Activated naive CD8-positive, alpha-beta T cell treated with anti-CD3 and anti-CD28 coated beads for 36 hours (primary cell): ENCODE results near the gene PAQR8. TPM values are rescaled to one million over a fixed set of nuclear protein-coding genes. Genes with fewer than 3 reads are reported as not detected.

ENCODE experiments used
- DNase-seq: peaks from one replicate; pipeline ENCODE4 v3.0.0; 2021
- H3K27ac Mint-ChIP-seq: one replicate; pipeline ENCODE4 v1.8.0; 2022; ENCODE audit warnings: mild to moderate bottlenecking, moderate library complexity, mixed read lengths
- H3K27me3 Mint-ChIP-seq: one replicate; pipeline ENCODE4 v1.8.0; 2022; ENCODE audit warnings: mild to moderate bottlenecking, mixed read lengths
- H3K36me3 Mint-ChIP-seq: one replicate; pipeline ENCODE4 v1.8.0; 2021; ENCODE audit warnings: mild to moderate bottlenecking, mixed read lengths
- H3K4me1 Mint-ChIP-seq: one replicate; pipeline ENCODE4 v1.8.0; 2021; ENCODE audit warnings: mixed read lengths
- H3K4me3 Mint-ChIP-seq: one replicate; pipeline ENCODE4 v1.8.0; 2022; ENCODE audit warnings: mild to moderate bottlenecking, moderate library complexity, mixed read lengths
- H3K9me3 Mint-ChIP-seq: one replicate; pipeline ENCODE4 v1.8.0; 2022; ENCODE audit warnings: mixed read lengths
- total RNA-seq, 2 experiments: library from RNA; stranded (reverse); gene quantifications; one replicate each; pipeline ENCODE4 v1.2.3, GENCODE V29; 2021

The PAQR8 gene
- total RNA-seq, 2 experiments from 2014 or later, result 11.0 to 11.4 TPM

DNA sequence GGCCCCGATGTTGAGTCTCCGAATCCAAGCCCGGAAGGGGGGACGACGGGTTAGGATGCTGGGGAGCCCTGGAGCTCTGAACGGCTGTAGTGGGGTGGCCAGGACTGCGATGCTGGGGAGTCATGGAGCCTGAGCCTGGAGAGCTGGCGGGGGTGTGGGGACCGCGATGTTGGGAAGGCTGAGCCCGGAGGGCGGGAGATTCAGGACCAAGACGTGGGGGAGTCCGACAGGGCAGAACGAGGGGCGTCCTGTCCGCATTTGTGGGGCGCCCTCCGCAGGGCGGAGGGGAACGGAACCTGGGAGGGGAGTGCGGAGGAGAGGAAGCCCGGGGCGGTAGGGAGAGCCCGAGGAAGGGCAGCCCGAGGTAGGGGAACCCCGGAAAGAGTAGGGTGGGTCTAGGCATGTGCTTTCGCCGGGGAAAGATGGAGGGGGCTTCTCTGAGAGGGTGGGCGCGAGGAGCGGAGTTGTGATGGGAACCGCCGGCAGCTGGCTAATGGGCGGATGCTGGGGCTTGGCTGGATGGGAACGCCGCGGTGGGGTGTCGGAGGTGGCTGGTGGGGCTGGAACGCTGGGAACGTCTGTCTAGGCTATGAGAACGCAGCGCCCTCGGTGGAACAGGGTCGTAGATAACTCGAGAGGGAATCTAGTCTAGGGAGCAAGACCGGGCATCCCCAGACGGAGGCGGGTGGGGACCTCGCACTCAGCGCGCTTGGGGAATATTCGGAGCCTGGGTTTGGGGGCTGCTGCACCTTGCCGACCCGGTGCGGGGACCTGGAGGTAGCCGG lies 684 bp downstream of the PAQR8 start:
- H3K36me3 Mint-ChIP-seq, result peaks cover 40% of the 10 kb centered on the region
- DNase-seq, result peak; percentile 63
- no peaks in the 10 kb centered on the region for H3K9me3 Mint-ChIP-seq
- peaks cover 45% of the 10 kb centered on the region for H3K4me1 Mint-ChIP-seq
- peak overlapping the region; percentile 98 for H3K27ac Mint-ChIP-seq
- peak overlapping the region; percentile 99 for H3K4me3 Mint-ChIP-seq
- no peaks in the 10 kb centered on the region for H3K27me3 Mint-ChIP-seq

DNA sequence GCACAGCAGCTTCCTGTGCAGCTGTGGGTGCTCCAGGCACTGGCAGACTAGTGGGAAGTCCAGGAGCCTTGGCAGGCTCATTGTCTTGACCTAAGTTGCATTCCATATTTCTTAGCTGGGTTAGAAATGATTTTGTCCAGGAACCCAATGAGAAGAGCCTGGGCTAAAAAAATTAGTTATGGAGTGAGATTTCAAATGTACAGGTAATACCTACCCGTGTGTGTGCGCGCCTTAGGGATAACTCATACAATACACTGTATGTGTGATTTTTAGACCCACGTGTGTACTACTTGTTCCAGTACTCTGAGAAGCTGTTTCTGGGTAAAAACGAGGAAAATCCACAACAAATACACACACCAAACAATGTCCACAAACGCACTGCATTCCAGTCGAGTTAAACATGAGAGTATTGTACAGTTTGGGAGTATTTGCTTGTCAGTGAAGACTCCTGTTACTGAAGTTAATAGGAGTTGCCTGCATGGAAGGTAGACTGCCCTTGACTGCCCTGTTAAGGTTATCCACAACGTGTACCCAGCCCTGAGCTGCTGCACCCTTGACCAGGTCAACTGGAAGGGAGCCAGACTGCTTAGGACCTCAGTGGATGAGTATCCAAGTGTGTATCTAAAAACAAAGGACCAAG lies 1.4 kb downstream of the PAQR8 start:
- peaks cover 52% of the 10 kb centered on the region for H3K4me1 Mint-ChIP-seq
- peak overlapping the region; percentile 98 for H3K27ac Mint-ChIP-seq
- DNase-seq, result no peak
- H3K27me3 Mint-ChIP-seq, result no peaks in the 10 kb centered on the region
- peak overlapping the region; percentile 99 for H3K4me3 Mint-ChIP-seq
- H3K9me3 Mint-ChIP-seq, result no peaks in the 10 kb centered on the region
- H3K36me3 Mint-ChIP-seq, result peaks cover 47% of the 10 kb centered on the region

DNA sequence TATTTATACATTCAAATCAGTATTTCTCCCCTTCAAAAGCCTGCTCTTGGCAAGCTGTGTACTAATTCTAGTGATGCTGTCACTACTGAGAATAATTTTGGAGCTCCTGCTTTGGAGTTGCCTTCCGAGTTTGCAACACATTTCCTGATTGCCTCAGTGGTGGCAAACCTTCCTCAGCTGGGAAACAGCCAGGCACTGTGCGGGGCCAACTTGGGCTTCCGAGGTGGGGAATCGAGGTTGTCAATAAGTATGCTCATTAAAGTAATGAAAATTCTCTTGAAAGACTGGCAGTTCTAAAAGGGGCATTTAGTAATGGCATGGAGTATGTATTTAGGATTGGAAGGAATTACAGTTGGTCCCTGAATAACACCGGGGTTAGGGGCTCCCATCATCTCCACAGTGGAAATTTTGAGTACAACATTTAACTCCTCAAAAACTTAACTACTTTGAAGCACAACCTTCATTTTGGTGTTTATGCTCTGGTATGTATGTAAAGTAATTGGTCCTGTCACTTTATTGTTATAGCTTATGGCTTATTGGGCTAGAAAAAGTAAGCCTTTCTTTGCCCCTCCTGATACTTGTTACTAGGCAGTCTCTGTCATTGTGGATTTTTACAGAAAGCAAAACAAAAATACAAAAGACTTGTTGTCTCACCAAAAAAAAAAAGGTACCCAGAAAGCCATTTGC lies 2.7 kb downstream of the PAQR8 start:
- H3K36me3 Mint-ChIP-seq, result peaks cover 58% of the 10 kb centered on the region

DNA sequence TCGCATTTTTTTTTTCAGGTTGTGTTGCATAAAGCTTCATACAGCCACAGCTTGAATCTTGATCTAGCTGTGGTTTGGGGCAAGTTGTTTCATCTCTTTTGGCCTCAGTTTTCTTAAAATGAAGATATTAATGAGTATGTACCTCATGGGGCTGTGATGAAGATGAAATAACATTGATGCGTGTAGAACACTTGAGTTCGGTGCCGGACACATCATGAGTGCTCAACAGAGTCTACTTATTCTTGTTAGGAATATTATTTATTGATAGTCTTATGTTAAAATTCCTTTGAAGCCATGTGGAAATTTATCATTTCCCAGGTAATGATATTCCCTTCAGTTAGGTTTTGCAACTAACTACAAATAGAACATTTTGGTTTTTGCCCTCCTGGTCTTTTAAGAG lies 3.4 kb downstream of the PAQR8 start:
- Mint-ChIP-seq H3K4me1 (peaks cover 68% of the 10 kb centered on the region), H3K36me3 (peaks cover 64% of the 10 kb centered on the region), H3K27ac (no peak overlapping the region)

More for the DNA sequence above, 2.7 kb downstream of the PAQR8 start:
- Mint-ChIP-seq H3K4me3 (peak overlapping the region; percentile 11), H3K27ac (peak overlapping the region; percentile 10), H3K27me3 (no peaks in the 10 kb centered on the region), H3K9me3 (no peaks in the 10 kb centered on the region), H3K4me1 (peaks cover 63% of the 10 kb centered on the region)
- DNase-seq, result no peak

DNA sequence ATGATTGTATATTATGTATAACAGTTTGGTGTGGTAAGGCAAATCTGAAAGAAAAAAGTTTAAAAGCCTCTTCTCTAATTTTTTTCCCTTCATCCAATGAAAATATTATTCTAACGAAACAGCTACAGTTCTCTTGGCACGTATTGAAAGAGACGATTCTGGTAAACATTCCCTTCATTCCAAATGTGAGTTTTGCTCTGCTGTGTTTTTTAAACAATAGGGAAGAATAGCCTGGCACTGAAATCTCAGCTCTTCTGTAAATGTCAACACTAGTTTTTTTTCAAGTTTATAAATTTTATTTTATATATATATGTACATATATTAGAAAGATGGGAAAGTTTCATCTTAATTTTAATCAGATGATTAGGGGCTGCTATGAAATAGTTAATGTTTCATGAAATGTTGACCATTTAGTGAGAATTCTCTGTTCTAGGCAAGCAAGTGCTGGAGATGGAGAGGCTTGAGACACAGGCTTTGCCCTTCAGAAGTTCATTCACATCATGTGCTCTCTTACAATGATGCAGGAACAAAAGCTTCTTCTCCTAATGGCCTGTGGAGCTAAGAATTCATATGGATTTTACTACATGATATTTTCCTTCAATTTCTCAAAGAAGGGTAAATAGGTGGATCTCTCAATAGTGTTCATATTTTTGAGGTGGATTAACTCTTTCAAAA lies 4.1 kb downstream of the PAQR8 start:
- H3K27me3 Mint-ChIP-seq, result no peaks in the 10 kb centered on the region
- H3K4me1 Mint-ChIP-seq, result peaks cover 71% of the 10 kb centered on the region
- peaks cover 71% of the 10 kb centered on the region for H3K36me3 Mint-ChIP-seq
- H3K27ac Mint-ChIP-seq, result no peak overlapping the region
- no peaks in the 10 kb centered on the region for H3K9me3 Mint-ChIP-seq
- no peak for DNase-seq
- H3K4me3 Mint-ChIP-seq, result no peak overlapping the region

More for the DNA sequence above, 3.4 kb downstream of the PAQR8 start:
- H3K4me3 Mint-ChIP-seq, result no peak overlapping the region
- no peaks in the 10 kb centered on the region for H3K9me3 Mint-ChIP-seq
- no peaks in the 10 kb centered on the region for H3K27me3 Mint-ChIP-seq
- DNase-seq, result no peak

DNA sequence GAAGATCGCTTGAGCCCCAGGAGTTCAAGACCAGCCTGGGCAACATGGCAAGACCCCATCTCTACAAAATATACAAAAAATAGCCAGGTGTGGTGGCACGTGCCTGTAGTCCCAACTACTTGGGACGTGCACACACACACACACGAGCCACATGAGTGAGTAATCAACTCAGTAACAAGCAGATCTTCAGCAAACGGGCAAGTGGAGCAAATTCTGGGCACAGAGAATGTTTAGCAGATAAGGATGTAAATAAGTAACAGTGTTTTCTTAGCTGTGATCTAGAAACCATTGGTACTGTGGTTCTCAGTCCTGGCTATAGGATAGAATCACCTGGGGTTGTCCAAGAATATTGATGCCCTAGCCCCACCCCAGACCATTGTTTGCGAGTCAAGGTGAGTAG lies 6.1 kb downstream of the PAQR8 start:
- peaks cover 69% of the 10 kb centered on the region for H3K4me1 Mint-ChIP-seq
- peaks cover 72% of the 10 kb centered on the region for H3K36me3 Mint-ChIP-seq
- H3K4me3 Mint-ChIP-seq, result no peak overlapping the region
- no peak overlapping the region for H3K27ac Mint-ChIP-seq
- no peak for DNase-seq
- H3K9me3 Mint-ChIP-seq, result no peaks in the 10 kb centered on the region
- H3K27me3 Mint-ChIP-seq, result no peaks in the 10 kb centered on the region

DNA sequence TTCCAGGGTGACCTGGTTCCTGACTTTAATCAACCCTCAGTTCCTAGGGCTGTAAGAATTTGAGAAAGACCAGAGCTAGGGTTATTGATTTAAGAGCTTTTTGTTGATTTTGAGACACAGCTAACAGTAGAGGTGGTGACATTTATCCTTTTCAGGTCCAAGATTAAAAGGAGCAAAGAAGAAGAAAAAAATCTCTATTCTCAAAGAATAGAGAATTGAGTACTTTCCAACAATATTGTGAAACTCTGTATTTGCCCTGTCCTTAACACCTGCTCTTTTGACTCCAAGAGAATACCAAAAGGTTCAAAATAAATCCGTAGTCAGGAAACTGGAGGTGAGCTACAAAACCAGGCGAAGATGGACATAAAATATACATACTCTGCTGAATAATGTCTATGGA lies 7.3 kb downstream of the PAQR8 start:
- peaks cover 10% of the 10 kb centered on the region for H3K9me3 Mint-ChIP-seq
- no peak overlapping the region for H3K27ac Mint-ChIP-seq
- peaks cover 73% of the 10 kb centered on the region for H3K36me3 Mint-ChIP-seq
- no peaks in the 10 kb centered on the region for H3K27me3 Mint-ChIP-seq
- peaks cover 58% of the 10 kb centered on the region for H3K4me1 Mint-ChIP-seq
- H3K4me3 Mint-ChIP-seq, result no peak overlapping the region
- DNase-seq, result no peak

DNA sequence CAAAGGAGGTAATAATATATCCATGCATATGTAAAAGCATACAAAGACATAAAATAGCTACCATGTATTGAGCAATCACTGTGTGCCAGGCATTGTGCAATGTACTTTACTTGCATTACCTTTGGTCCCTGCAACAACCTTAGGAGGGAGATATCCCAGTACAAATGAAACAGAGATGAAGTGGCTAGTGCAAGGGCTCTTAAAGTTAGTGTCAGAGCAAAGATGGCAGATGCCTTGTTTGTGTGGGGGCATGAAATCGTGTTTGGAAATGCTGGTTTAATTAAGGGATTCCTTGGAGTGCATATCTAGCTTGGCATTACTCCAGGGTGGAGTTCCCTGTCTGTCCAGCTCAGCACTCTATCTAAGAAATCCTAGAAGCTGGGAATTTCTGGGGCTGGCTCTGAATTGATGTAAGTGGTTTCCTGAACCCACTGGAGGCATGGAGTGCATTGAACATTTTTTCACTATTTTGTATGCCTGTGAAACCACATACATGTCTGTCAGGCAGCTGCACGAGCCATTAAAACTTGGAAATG lies 9.8 kb downstream of the PAQR8 start:
- peaks cover 69% of the 10 kb centered on the region for H3K36me3 Mint-ChIP-seq
- H3K4me3 Mint-ChIP-seq, result no peak overlapping the region
- peaks cover 14% of the 10 kb centered on the region for H3K9me3 Mint-ChIP-seq
- H3K27me3 Mint-ChIP-seq, result no peaks in the 10 kb centered on the region
- H3K4me1 Mint-ChIP-seq, result peaks cover 60% of the 10 kb centered on the region
- H3K27ac Mint-ChIP-seq, result no peak overlapping the region
- no peak for DNase-seq

DNA sequence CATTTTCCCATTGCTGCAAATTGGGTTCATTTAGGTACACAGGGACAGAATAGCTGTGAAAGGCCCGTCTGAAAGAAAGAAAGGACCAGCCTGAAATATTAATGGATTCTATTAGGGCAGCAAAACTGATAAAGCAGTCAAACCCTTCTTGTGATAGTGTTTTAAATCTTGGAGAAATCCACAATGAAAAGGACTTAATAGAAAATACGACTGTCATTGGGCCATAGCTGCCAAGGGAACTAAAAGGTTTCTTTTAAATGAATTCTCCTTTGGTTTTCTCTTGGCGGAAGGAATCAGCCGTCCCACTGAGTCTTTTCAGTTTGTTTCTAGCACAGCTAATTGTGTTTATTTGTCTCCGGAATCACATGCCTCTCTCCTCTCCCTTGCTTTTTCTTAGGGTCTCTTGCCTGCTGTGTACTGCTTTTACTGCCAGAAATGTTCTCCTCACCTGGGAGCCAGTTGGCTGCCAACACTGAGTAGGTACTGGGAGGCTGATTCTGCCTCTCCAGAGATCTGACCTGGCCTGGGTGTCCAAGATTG lies 11.3 kb downstream of the PAQR8 start:
- H3K4me1 Mint-ChIP-seq, result peaks cover 60% of the 10 kb centered on the region
- peaks cover 14% of the 10 kb centered on the region for H3K9me3 Mint-ChIP-seq
- DNase-seq, result no peak
- peaks cover 59% of the 10 kb centered on the region for H3K36me3 Mint-ChIP-seq
- H3K27ac Mint-ChIP-seq, result peak overlapping the region; percentile 26
- no peaks in the 10 kb centered on the region for H3K27me3 Mint-ChIP-seq
- H3K4me3 Mint-ChIP-seq, result no peak overlapping the region

DNA sequence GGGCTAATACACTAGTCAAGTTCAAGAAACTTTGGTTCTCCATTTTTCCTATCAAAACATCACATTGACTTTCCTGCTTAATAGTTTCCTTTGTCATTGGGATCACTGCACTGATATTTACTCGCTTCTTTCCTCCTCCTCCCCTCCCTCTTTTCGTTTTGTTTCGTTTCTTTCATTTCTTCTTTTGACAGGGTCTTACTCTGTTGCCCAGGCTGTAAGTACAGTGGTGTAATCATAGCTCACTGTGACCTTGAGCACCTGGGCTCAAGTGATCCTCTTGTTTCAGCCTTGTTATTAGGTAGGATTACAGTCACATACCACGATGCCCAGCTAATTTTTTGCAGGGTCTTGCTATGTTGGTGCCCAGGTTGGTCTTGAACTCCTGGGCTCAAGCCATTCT lies 12.3 kb downstream of the PAQR8 start:
- Mint-ChIP-seq H3K27ac (peak overlapping the region; percentile 23), H3K27me3 (no peaks in the 10 kb centered on the region), H3K9me3 (peaks cover 16% of the 10 kb centered on the region), H3K4me1 (peaks cover 55% of the 10 kb centered on the region), H3K4me3 (no peak overlapping the region), H3K36me3 (peaks cover 56% of the 10 kb centered on the region)
- DNase-seq, result no peak

DNA sequence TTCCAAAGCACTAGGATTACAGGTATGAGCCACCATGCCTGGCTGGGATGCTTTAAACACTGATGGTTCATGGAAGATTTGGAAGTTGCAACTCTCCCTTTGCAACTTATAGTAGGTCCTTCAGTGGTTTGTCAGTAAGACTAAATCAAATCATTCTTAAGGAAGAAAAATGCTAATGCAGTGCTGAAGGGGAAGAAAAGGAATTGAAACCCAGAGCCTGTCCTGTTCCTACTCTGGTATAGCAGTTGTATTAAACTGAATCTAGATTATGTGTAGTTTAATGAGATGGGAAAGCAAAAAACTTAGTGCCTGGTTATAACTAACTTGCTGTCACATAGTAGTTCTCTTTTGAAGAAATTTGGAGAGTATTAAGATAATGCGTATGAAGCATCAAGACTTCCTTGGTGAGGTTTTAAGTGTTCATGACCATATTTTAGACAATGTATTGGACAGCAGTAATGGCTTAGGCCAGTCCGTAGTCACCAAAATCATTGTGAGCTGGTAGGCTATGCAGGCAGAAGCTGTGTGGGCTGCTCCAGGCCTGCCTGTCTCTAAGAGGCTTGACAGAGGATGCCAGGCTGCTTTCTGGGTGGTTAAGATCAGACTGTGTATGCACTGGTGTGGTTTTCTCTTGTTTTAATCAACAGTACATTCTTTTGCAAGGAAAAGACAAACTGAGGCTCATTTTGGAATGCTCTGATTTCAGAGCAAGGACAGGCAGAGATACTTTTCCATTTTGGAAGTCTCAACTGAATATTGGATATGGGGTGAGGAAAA lies 14.0 kb downstream of the PAQR8 start:
- Mint-ChIP-seq H3K36me3 (peaks cover 53% of the 10 kb centered on the region), H3K4me1 (peaks cover 52% of the 10 kb centered on the region), H3K9me3 (peaks cover 16% of the 10 kb centered on the region), H3K27ac (peak overlapping the region; percentile 19), H3K4me3 (no peak overlapping the region), H3K27me3 (no peaks in the 10 kb centered on the region)
- no peak for DNase-seq

DNA sequence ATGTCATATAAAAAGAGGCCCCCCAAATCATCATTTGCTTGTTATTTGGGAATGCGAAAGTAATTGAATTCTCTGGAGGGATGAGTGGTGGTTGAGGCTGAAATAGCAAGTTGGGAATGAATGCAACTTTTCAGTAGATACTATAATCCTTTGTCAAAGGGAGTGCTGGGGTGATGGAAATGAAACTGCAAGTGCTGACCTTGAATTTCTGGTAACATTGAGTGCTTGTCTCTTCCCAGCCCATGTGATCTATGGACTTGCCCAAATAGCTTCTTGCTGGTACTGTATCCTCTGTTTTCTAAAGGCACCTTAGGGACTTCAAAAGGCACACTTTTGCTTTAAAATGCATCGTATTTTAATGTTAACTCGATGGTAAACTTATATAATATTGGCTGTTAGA lies 14.8 kb downstream of the PAQR8 start:
- Mint-ChIP-seq H3K36me3 (peaks cover 57% of the 10 kb centered on the region), H3K9me3 (peaks cover 16% of the 10 kb centered on the region), H3K27me3 (no peaks in the 10 kb centered on the region), H3K4me1 (peaks cover 59% of the 10 kb centered on the region), H3K4me3 (no peak overlapping the region), H3K27ac (peak overlapping the region; percentile 82)
- DNase-seq, result no peak

DNA sequence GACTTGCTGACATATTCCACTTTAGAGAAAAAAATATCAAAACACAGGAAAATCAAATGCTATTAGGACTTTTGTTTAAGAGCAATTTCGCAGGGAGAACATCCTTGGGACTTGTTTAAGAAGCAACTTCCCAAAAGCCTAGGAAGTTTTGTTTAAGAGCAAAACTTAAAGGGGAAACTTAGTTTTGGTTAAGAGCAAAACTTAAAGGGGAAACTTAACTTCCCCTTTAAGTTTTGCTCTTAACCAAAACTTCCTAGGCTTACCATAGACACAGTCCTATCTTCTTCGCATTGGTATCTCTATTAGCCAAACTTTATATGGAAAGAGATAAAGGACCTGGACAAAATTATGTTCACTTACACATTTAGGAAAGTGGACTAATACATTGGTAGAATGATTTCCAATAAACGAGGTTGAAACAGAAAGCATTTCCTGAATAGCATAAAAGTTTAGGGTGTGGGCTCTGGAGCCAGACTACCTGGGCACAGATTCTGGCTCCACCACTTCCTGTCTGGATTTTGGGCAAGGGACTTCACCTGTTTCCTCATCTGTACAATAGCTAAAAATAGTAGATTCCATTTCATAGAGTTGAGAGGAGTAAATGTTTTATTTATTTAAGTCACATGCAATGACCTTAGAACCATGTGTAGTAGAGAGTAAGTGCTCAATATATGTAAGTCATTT lies 15.7 kb downstream of the PAQR8 start:
- H3K9me3 Mint-ChIP-seq, result peaks cover 16% of the 10 kb centered on the region
- H3K4me3 Mint-ChIP-seq, result peak overlapping the region; percentile 35
- H3K4me1 Mint-ChIP-seq, result peaks cover 62% of the 10 kb centered on the region
- peak overlapping the region; percentile 82 for H3K27ac Mint-ChIP-seq
- DNase-seq, result no peak
- no peaks in the 10 kb centered on the region for H3K27me3 Mint-ChIP-seq
- peaks cover 59% of the 10 kb centered on the region for H3K36me3 Mint-ChIP-seq
